ENCODE data around the gene LSAMP. TPM values are rescaled to one million over a fixed set of nuclear protein-coding genes. Genes with fewer than 3 reads are reported as not detected.

The LSAMP gene
- total and polyA plus RNA-seq, 9 of the 15 experiments (the other 6 are each of a cell fraction or from before 2014, with no cell fraction given): 0.09 to 0.11 TPM; not detected in 7

DNA sequence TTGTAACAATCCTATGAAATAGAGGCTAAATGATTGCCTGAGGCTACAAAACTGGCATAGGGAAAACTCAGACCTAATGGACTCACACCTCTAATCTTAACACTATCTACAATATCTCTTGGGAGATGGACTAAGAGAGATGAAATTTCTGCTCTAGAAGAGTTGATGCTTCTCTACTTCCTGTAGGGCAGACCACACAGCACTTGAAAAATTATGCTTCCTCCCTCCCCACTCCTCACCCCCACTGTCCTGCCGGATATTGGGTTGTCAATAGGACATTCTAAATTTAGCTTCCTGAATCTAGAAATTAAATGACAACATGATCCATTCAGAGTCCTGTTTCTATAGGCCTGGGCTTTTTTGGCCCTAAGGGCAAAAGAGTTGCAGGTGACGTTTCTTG is 526.4 kb downstream of the LSAMP start:
- ChIA-PET POLR2A (no interaction called here), CTCF (ENCODE audit: low intra/inter-chr PET ratio) (no interaction called here)
- Histone ChIP-seq H3K4me1 (replicated peaks in 1 of 2; ENCODE audit: control insufficient read depth in 2 of 2, insufficient read depth in 2 of 2, low read length in 2 of 2) (no peaks in the 10 kb centered on the region), H3K4me3 (no peak overlapping the region), H3K9me3 (replicated peaks; ENCODE audit: control insufficient read depth, insufficient read depth, low read depth, low read length) (no peaks in the 10 kb centered on the region), H3K4me2 (ENCODE audit: insufficient read depth, low read length) (no peak overlapping the region), H3K36me3 (ENCODE audit: control insufficient read depth, insufficient read depth, low read length) (no peaks in the 10 kb centered on the region), H4K20me1 (replicated peaks; ENCODE audit: control insufficient read depth, insufficient read depth, low read length) (no peaks in the 10 kb centered on the region), H3K9ac (ENCODE audit: insufficient read depth in 1 of 2, low read depth in 2 of 2, low read length in 2 of 2) (no peak overlapping the region), H3K9me1 (ENCODE audit: control insufficient read depth, insufficient read depth, low read length) (no peaks in the 10 kb centered on the region), H3K27ac (ENCODE audit: extremely low read depth, low read depth, low read length) (no peak overlapping the region), H3K27me3 (ENCODE audit: control insufficient read depth in 2 of 2, insufficient read depth in 2 of 2, low read length in 2 of 2) (no peaks in the 10 kb centered on the region), H3K79me2 (ENCODE audit: control insufficient read depth, insufficient read depth, low read length) (no peaks in the 10 kb centered on the region), H2AFZ (ENCODE audit: low read depth, low read length) (no peak overlapping the region)
- ATAC-seq: no peak
- intact Hi-C loops (cut with micrococcal nuclease): no loop called here
- in situ Hi-C loops (cut with MboI): no loop called here
- FAIRE-seq: no peak
- BruUV-seq (replicated peaks): no TSS peak
- 0% methylated on average over 2 of the region's 2 CpGs for WGBS (ENCODE audit: insufficient coverage, low coverage, missing lambda C conversion rate)
- no peak for DNase-seq (ENCODE audit: extremely low read depth in 1 of 4, low spot score in 3 of 4)
- TF ChIP-seq HNRNPH1 (optimal IDR thresholded peaks at IDR 0.05; ENCODE audit: low read depth, low read length) (no peak), TFE3 (CRISPR knock-in tag; IDR thresholded peaks at IDR 0.05) (no peak), NR3C1 (CRISPR knock-in tag; IDR thresholded peaks at IDR 0.05) (no peak), EP400 (IDR thresholded peaks at IDR 0.05) (no peak), ARNT (IDR thresholded peaks at IDR 0.05) (no peak)
- TF ChIP-seq, protein P1, sequence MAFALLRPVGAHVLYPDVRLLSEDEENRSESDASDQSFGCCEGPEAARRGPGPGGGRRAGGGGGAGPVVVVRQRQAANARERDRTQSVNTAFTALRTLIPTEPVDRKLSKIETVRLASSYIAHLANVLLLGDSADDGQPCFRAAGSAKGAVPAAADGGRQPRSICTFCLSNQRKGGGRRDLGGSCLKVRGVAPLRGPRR (CRISPR knock-in tag; IDR thresholded peaks at IDR 0.05): no peak
- TF ChIP-seq, protein P2, sequence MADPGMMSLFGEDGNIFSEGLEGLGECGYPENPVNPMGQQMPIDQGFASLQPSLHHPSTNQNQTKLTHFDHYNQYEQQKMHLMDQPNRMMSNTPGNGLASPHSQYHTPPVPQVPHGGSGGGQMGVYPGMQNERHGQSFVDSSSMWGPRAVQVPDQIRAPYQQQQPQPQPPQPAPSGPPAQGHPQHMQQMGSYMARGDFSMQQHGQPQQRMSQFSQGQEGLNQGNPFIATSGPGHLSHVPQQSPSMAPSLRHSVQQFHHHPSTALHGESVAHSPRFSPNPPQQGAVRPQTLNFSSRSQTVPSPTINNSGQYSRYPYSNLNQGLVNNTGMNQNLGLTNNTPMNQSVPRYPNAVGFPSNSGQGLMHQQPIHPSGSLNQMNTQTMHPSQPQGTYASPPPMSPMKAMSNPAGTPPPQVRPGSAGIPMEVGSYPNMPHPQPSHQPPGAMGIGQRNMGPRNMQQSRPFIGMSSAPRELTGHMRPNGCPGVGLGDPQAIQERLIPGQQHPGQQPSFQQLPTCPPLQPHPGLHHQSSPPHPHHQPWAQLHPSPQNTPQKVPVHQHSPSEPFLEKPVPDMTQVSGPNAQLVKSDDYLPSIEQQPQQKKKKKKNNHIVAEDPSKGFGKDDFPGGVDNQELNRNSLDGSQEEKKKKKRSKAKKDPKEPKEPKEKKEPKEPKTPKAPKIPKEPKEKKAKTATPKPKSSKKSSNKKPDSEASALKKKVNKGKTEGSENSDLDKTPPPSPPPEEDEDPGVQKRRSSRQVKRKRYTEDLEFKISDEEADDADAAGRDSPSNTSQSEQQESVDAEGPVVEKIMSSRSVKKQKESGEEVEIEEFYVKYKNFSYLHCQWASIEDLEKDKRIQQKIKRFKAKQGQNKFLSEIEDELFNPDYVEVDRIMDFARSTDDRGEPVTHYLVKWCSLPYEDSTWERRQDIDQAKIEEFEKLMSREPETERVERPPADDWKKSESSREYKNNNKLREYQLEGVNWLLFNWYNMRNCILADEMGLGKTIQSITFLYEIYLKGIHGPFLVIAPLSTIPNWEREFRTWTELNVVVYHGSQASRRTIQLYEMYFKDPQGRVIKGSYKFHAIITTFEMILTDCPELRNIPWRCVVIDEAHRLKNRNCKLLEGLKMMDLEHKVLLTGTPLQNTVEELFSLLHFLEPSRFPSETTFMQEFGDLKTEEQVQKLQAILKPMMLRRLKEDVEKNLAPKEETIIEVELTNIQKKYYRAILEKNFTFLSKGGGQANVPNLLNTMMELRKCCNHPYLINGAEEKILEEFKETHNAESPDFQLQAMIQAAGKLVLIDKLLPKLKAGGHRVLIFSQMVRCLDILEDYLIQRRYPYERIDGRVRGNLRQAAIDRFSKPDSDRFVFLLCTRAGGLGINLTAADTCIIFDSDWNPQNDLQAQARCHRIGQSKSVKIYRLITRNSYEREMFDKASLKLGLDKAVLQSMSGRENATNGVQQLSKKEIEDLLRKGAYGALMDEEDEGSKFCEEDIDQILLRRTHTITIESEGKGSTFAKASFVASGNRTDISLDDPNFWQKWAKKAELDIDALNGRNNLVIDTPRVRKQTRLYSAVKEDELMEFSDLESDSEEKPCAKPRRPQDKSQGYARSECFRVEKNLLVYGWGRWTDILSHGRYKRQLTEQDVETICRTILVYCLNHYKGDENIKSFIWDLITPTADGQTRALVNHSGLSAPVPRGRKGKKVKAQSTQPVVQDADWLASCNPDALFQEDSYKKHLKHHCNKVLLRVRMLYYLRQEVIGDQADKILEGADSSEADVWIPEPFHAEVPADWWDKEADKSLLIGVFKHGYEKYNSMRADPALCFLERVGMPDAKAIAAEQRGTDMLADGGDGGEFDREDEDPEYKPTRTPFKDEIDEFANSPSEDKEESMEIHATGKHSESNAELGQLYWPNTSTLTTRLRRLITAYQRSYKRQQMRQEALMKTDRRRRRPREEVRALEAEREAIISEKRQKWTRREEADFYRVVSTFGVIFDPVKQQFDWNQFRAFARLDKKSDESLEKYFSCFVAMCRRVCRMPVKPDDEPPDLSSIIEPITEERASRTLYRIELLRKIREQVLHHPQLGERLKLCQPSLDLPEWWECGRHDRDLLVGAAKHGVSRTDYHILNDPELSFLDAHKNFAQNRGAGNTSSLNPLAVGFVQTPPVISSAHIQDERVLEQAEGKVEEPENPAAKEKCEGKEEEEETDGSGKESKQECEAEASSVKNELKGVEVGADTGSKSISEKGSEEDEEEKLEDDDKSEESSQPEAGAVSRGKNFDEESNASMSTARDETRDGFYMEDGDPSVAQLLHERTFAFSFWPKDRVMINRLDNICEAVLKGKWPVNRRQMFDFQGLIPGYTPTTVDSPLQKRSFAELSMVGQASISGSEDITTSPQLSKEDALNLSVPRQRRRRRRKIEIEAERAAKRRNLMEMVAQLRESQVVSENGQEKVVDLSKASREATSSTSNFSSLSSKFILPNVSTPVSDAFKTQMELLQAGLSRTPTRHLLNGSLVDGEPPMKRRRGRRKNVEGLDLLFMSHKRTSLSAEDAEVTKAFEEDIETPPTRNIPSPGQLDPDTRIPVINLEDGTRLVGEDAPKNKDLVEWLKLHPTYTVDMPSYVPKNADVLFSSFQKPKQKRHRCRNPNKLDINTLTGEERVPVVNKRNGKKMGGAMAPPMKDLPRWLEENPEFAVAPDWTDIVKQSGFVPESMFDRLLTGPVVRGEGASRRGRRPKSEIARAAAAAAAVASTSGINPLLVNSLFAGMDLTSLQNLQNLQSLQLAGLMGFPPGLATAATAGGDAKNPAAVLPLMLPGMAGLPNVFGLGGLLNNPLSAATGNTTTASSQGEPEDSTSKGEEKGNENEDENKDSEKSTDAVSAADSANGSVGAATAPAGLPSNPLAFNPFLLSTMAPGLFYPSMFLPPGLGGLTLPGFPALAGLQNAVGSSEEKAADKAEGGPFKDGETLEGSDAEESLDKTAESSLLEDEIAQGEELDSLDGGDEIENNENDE (IDR thresholded peaks at IDR 0.05; ENCODE audit: low read depth, low read length): no peak
- TF ChIP-seq, protein P3, sequence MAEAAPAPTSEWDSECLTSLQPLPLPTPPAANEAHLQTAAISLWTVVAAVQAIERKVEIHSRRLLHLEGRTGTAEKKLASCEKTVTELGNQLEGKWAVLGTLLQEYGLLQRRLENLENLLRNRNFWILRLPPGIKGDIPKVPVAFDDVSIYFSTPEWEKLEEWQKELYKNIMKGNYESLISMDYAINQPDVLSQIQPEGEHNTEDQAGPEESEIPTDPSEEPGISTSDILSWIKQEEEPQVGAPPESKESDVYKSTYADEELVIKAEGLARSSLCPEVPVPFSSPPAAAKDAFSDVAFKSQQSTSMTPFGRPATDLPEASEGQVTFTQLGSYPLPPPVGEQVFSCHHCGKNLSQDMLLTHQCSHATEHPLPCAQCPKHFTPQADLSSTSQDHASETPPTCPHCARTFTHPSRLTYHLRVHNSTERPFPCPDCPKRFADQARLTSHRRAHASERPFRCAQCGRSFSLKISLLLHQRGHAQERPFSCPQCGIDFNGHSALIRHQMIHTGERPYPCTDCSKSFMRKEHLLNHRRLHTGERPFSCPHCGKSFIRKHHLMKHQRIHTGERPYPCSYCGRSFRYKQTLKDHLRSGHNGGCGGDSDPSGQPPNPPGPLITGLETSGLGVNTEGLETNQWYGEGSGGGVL (CRISPR knock-in tag; IDR thresholded peaks at IDR 0.05): no peak
